HG03039 (cell line): ENCODE measurements around the gene C2CD4D.

Source experiments
- ATAC-seq: cut with Tn5 transposase; IDR thresholded peaks from one replicate; pipeline ENCODE4 v1.9.1; 2021; ENCODE audit warnings: mild to moderate bottlenecking, moderate library complexity; ENCODE audit not compliant: unreplicated experiment

The C2CD4D gene

GRCh38 chr1:151835596-151835995, 4.0 kb downstream of the C2CD4D start:
- no peak for ATAC-seq

- no peak for ATAC-seq
These were observed 5.4 kb downstream of the C2CD4D start for GRCh38 chr1:151834239-151834638.

GRCh38 chr1:151833172-151833900, 6.3 kb downstream of the C2CD4D start:
- no peak for ATAC-seq

GRCh38 chr1:151832318-151832980, 7.2 kb downstream of the C2CD4D start:
- no peak for ATAC-seq

- ATAC-seq: no peak
These were observed 8.0 kb downstream of the C2CD4D start, which contains the start of gene RORC for GRCh38 chr1:151831605-151832004. Gene RORC (minus strand): TSS chr1:151831802. CDS start chr1:151831764, 38 bp downstream.

- ATAC-seq: no peak
These were observed 8.4 kb downstream of the C2CD4D start for GRCh38 chr1:151831256-151831591.

- no peak for ATAC-seq
These were observed 9.6 kb downstream of the C2CD4D start for GRCh38 chr1:151830055-151830454.

GRCh38 chr1:151829352-151830046, 10.1 kb downstream of the C2CD4D start:
- ATAC-seq: no peak

- ATAC-seq: no peak
These were observed 10.7 kb downstream of the C2CD4D start for GRCh38 chr1:151828921-151829320.

GRCh38 chr1:151827853-151828252, 11.8 kb downstream of the C2CD4D start:
- ATAC-seq: no peak

- ATAC-seq: no peak
These were observed 13.6 kb downstream of the C2CD4D start for GRCh38 chr1:151825751-151826660.

- no peak for ATAC-seq
These were observed 14.4 kb downstream of the C2CD4D start for GRCh38 chr1:151825204-151825603.

GRCh38 chr1:151823175-151823574, 16.4 kb downstream of the C2CD4D start:
- no peak for ATAC-seq

GRCh38 chr1:151822404-151822803, 17.2 kb downstream of the C2CD4D start:
- no peak for ATAC-seq

- ATAC-seq: no peak
These were observed 18.7 kb downstream of the C2CD4D start for GRCh38 chr1:151820940-151821339.

GRCh38 chr1:151819976-151820623, 19.5 kb downstream of the C2CD4D start:
- no peak for ATAC-seq

GRCh38 chr1:151819227-151819835, 20.3 kb downstream of the C2CD4D start:
- no peak for ATAC-seq

GRCh38 chr1:151817353-151817730, 22.3 kb downstream of the C2CD4D start:
- no peak for ATAC-seq

GRCh38 chr1:151816548-151817352, 22.9 kb downstream of the C2CD4D start:
- ATAC-seq: no peak
